HG02981 (cell line): ENCODE results near the gene PEF1.

Source experiments
- ATAC-seq: cut with Tn5 transposase; IDR thresholded peaks from one replicate; pipeline ENCODE4 v1.9.1; 2021; ENCODE audit warnings: mild to moderate bottlenecking, moderate library complexity; ENCODE audit not compliant: unreplicated experiment

The PEF1 gene

DNA sequence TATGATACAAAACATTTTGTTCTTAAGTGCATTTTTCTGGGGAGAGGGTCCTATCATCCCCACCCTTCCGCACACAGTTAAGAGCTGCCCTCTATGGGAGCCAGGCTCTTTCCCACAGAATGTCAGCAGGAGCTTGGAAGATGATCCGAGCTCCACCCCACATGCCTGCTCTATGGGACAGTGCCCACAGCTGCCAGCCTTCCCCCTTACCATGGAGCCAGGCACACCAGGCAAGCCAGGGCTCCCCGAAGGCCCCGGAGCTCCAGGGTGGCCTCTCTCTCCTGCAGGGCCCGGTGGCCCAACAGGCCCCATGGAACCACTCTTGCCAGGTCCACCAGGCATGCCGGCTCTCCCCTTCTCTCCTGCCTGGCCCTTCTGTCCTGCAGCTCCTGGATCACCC lies 10.4 kb upstream of the PEF1 start:
- ATAC-seq, result no peak

DNA sequence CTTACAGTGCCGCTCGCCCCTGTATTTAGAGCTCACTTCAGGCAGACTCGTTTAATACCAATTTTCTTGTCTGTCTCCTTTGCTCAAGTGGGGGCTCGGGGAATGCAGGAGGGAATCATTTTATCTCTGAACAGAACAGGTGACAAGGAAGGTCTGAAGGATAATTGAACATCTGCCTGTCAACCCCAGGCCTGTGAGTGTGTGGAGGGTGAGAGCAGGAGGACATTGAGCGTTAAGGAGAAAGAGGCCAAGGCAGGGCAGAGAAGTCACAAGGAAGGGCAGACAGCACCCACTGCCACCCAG lies 9.7 kb upstream of the PEF1 start:
- ATAC-seq, result no peak

DNA sequence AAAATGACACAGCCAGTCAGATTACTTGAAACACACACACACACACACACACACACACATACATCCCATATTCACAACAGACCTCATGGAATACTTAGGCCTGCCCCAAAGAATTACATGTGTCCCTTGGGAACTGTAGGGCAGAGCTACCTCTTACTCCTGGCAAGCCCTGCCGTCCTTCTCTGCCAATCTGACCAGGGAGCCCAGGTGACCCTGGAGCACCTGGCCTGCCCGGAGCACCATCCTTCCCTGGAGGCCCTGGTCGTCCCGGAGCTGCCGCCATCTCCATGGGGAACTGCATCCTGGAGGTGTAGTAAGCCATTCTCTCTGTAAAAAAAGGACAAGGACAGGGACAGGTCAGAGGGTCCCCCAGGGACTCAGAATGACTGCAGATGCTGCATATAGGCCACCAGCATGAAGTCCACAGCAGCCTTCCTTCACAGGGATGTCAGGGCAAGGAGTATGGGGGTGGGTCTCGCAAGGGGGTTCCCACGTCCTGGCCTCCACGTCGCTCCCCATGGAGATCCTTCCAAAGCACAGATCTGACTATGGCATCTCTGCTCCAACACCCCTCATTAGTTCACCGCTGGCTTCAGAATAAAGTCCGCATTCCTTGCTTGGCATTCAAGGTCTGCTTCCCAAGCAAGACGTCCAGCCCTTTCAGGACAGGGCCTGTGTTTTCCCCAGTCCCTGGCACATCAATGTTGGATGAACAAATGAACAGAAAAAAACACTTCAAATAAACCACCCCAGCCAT lies 9.2 kb upstream of the PEF1 start:
- no peak for ATAC-seq

DNA sequence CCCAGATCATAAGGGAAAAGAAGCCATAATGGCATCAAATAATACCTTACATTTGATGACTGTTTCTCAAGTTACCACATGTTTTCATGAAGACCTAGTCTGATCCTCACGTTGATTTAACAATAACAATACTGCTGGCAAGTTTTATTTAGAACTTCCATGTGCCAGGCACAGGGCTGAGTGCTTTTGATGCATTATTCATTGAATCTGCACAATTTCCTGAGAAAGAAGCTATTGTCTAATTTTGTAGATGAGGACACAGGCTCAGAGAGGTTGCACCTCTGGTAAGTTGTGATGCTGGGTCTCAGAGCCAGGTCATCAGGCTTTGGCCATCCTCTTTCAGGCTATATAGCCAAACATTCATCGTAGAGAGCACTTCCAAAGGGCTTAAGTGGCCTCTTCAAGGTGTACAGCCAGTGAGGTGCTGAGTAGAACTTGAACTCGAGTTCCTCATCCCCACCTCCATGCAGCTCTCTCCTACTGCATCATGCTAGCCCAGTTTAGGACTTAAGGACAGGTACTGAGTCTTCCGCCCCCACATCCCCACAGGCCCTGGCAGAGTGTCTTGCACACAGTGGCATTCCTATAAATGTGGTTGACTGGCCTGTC lies 8.3 kb upstream of the PEF1 start:
- no peak for ATAC-seq

DNA sequence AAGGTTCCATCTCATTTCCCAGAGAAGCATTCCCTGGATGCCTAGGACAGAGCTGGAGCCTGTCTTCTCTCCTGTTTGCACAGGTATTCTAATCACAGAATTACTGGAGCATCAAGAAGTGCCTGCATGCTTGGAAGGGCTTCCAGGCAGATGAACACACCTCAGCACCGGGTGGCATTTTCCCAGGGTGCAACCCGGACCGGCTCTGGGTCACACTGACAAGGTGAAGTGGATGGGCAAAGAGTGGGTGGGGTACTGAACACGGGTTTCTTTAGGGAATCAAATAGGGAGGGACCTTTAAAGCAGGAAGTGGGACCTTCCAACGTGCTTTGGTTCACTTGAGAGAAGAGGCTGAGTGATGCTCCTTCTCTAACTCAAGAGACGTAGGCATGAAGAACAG lies 7.1 kb upstream of the PEF1 start:
- no peak for ATAC-seq

DNA sequence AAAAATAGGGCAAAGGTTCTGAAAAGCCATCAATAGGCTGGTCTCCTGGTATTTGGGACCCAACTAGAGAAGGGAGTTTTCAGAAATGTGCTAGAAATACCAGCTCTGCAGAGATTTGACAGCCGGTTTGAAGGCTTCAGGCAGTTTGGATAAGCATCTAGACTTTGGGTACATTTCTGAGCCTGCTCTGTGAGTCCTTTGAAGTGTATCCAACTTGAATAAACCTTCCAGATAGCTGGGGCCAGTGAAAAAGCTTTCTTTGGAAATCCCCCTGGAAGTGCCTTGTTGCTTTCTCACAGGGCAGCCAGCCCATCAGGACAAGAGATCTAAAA lies 6.4 kb upstream of the PEF1 start:
- no peak for ATAC-seq

DNA sequence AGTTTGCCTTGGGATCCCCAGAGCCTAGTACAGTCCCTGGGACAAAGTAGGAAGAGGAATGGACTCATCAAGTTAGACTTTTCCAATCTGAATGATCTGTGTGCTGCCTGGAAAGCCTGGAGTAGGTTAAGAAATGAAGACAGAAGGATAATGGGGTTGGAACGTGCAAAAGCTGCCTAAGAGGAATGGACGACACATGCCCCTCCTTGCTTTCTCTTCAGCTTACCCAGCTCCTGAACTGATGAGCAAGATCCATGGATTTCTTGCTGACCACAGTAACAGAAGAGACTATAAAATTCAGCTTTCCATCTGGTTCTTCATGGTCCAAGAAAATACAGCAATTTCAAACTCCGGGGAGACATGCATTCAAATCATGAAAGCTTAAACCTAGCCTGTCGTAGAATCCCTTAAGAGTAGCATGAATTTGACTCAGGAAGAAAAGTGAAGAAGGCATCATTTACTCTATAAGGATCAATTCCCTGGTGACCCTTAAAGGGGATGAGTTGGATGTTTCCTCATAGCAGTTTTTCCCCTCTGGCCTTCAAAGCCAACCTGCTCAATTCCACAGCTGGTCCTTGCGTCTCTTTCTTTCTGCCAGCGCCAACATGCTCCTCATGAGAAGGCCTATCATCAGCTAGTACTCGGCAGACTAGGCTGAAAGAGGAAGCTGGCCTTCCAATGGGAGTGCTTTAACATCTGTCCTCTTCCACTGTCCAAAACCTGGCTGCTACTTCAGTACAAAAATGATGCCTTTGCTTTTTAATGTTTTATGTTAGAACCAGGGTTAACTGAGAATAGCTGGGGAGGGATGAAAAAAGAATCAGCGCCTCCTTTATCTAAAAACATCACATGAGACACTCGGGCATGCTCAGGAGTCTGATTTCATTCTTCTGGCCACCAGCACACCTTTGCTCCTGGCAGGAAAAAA lies 5.7 kb upstream of the PEF1 start:
- ATAC-seq, result no peak

DNA sequence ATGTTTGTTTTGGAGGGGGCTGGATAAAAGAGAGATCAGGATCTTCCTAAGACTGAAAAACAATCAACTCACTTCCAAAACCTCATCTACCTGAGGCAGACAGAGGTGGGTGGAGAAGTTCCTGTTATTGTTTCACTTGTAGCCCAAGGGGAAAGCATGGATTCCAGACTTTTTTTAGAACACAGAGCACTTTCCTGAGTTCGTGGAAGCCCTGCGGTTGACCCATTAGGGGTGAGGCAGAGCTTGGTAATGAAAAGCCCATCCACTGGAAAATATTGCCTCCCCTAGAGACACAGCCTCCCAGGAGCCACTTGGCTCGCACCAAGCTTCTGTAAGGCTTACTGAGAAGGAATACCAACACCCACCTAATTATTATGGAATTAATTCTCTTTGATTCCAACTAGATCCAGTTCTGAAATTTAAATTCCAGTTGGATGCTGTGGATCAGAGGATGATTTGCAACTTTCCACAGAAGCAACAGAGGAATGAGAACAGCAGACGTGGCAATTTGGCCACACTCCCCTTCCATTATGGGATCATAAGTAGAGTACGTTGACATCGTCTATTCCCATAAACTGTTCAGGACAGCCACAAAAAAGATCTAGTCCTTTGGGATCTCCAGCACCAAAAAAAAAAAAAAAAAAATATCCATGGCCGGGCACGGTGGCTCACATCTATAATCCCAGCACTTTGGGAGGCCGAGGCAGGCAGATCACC lies 4.1 kb upstream of the PEF1 start:
- ATAC-seq, result no peak

DNA sequence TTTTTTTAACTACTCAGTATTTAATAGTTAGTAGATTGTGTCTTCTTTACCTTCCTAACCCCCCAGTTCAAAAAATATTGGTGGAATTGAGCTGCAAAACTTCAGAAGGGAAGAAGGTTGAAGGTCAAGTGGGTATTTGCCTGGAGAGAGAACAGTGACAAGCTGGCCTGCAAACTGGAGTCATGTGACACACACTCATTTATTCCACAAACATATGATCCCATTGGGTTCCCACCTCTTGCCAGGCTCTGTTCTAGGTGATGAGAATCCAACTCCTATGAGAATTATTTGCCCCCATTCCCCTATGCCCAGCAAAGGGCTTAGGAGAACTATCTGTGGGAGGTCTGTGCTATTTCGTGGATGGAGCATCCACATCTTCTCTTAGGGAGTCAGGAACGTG lies 3.5 kb upstream of the PEF1 start:
- no peak for ATAC-seq

DNA sequence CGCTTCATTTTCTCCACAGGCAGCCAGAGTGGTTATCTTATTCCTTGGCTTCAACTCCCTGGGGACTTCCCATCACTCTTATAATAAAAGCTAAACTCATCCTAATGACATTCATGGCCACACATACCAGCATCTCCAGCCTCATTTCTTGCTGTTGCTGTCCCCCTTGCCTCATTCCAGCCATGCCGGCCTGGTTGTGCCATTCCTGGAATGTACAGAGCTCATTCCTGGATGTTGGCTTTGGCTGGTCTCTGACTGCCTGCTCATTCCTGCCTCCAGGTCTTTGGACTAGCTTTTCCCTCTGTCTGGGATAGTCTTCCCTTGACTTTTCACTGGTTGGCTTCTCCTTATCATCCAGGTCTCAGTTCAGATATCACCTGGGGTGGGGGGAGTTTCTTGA lies 2.4 kb upstream of the PEF1 start:
- ATAC-seq, result no peak

DNA sequence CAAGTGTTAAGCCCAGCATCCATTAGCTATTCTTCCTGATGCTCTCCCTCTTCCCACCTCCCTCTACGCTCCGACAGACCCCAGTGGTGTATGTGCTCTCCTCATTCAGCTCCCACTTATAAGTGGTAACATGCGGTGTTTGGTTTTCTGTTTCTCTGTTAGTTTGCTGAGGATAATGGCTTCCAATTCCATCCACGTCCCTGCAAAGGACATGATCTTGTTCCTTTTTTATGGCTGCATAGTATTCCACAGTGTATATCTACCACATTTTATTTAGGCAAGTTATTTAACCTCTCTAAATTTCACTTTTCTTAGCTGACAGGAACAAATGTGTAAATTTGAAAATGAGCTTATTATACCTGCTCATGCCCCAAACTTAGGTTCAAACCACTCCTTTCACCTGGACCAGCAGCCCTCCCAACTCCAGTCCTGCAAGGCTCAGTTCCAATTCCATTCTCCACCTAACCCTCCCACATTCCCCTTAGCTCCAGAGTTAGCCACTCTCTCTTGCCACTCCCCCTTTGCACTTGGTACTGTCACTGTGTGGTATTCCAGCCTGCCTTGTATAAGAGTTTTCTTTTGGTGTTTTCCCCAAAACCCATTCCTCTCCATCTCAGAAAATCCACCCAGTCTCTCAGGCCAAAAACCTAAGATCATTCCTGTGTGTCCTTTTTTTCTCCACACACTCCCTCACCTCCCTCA lies 1.7 kb upstream of the PEF1 start:
- ATAC-seq, result no peak

DNA sequence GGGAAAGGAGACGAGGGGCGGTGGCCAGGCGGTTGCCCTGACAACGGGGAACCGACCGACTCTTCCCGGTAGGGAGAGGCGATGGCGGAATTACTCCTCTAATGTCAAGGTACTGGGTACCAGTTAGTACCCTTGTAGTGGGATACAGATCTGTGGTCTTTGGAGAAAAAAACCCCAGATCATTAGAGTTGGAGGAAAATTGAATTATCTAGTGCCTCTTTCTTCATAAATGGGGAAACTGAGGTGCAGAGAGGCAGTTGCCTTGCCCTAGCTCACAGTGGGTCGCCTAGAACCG lies 545 bp upstream of the PEF1 start:
- ATAC-seq, result no peak

DNA sequence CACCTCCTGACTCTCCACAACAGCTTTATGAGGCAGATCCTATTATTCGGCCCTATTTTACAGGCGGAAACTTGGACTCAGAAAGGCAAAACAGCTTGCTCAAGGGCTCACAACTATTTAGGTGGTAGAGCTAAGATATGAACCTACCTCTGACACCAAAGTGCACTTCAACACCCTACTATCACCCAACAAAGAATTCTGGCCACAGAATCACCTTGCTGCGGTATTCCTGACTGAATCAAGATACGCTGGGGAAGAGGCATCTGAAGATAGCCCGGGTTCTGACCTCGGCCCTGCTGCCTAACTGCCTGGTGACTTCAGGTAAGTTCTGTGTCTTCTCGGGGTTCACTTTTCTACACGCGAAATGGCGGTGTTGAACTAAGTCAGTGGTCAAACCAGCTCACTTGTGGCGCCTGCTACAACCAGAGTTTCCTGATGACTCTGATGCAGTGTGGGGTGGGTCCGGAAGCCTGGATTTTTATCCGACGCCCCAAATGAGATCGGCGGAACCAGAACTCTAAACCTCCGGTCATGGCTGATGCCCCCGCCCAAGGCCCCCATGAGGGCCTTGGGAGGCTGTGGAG lies 608 bp downstream of the PEF1 start:
- ATAC-seq, result no peak

DNA sequence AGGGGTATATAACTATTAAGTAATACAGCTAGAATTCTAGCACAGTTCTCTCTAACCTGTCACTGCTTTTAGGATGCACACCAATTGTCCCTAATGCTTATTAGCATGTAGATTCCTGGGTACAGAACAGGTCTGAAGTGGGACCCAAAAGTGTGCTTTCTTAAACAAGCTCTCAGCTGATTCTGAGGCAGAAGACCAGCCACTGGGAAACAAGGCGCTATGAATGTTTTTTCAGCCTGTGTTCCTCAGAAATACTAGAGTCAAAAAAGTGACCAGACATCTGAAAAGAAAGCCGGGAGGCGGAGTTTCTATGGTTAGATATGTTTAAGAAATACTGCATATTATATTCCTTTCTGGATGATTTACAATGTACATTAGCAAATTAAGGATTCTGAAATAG lies 1.8 kb downstream of the PEF1 start:
- ATAC-seq, result no peak

DNA sequence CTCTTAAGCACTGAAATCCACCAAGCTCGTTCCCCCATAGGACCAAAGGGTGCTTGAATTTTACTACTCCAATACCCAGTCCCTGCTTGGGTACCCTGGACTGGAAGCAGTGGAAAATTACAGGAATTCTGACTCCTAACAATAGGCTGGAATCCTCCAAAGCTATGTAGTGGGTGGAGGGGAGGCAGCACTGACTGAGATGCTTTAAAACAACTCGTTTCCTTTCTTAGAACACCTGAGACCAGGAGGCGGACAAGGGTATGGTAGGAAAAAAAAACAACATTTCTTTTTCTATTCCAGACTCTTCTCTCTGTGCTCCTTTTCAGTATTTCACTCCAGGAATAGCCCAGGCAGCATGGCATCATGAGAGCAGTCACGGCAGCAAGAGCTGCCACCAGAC lies 2.3 kb downstream of the PEF1 start:
- ATAC-seq, result no peak

DNA sequence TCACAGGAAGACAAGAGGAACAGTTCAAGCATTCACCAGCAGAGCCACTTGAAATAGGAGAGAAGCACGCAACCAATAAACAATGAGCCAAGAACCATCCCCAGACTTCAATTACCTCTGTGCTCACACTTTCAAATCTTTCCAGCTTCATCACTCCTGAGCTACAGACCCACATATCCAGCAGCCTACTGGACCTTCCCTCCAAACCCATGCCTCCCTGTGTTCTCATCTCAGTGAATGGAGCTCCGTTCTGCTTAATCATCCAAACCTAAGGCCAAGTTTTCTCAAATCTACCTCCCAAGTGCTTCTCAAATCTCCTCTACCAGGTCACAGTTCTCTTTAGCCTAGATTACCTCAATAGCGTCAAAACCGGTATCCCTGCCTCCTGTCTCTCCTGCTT lies 3.7 kb downstream of the PEF1 start:
- ATAC-seq, result no peak

DNA sequence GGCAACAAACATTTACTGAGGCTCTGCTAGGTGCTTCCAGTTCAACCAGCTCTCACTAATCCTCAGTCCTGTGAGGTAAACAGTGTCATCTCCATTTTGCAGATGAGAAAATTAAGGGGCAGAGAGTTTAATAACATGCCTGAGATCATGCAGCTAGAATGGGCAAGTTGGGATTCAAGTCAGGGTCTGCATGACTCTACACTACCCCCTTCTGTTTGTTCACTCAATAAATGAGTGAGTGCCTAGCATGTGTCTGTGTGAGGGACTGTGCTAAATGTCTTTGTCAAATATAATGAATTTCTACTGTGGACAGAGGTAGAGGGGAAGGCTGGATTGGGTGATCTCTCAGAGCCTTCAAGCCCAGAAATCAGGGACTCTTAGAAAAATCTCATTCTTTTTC lies 4.5 kb downstream of the PEF1 start:
- ATAC-seq, result no peak

DNA sequence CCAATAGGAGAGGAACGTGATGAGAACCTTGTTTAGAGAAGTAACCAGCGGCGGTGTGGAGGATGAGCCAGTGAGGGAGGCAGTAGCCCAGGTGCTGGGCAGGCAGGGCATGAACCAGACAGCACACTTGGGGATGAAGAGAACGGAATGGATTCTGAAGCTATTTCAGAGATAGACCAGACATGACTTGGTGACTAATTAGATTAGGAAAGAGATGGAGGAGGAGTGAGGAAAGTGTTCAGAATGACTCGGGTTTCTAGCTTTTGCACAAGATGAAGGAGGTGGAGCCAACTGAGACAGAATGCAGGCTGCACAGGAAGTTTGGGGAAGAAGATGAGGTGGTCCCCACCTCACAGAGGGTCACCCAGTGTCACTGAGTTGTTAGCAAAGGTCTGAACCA lies 5.1 kb downstream of the PEF1 start:
- ATAC-seq, result no peak

DNA sequence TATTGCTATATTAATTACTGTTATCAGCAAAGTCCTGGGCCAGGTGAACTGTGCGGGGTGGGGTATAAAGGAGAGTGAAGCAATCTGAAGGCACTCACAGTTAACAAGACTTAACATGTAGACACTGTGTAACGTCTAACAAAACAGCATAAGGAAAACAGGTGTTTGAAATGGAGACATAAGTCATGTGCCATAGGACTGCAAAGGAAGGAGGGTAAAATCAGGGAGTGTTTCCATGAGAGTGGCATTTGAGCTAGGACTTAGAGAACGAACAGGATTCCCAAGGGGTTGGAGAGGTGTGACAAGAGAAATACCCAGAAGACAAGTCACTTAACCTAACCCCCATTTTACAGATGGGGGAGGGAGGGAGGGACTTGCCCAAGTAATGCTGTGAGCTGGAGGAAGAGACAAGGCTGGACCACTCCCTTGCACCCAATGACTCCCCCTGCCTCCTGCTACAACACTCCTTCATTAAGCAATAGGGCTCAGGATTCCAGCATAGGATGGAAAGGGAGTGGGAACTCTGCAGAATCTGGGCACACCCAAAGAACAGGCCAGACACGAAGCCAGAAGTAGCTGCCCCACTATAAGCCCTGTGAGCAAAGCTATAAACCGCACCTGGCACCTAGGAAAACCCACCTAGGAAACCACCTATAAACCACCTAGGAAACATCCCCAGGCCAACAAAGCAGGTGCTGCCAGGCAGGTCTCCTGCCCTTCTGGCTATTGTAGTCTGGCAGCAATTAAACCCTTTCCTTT lies 6.6 kb downstream of the PEF1 start:
- no peak for ATAC-seq

DNA sequence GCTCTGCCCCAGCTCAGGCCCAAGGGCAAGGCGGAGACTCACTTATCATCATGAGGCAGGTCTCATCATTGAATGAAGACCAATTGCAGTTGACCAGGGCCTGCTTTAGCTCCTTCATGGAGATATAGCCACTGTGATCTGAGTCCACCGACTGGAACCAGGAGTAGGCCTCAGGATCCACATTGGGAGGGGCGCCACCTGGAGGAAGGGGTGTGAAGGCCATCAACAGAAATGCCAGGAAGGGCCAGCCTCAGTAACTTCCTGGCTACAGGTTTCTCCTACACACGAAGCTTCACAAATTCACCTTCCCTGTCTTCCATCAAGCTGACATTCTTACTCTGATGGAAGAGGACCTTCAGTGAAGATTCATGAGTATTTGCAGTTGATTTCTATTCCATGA lies 11.6 kb downstream of the PEF1 start:
- no peak for ATAC-seq
